HUES6 (cell line): ENCODE results near the gene SNX13.

Source experiments
- H3K27ac ChIP-seq: 2 replicates; pipeline ENCODE4 v1.7.0; 2013; ENCODE audit warnings: low read depth, mild to moderate bottlenecking, low read length, inconsistent platforms
- H3K27me3 ChIP-seq: 2 replicates; pipeline ENCODE4 v1.6.1; 2013; ENCODE audit warnings: low read length; ENCODE audit not compliant: control insufficient read depth, insufficient read depth
- H3K36me3 ChIP-seq: 2 replicates; pipeline ENCODE4 v1.6.1; 2013; ENCODE audit warnings: low read length; ENCODE audit not compliant: control insufficient read depth, insufficient read depth
- H3K4me1 ChIP-seq: 2 replicates; pipeline ENCODE4 v1.6.1; 2013; ENCODE audit warnings: low read length; ENCODE audit not compliant: control insufficient read depth, insufficient read depth
- H3K4me3 ChIP-seq: 2 replicates; pipeline ENCODE4 v1.5.1; 2013; ENCODE audit warnings: low read depth, low read length
- H3K9ac ChIP-seq: one replicate; pipeline ENCODE4 v1.6.1; 2013; ENCODE audit warnings: mild to moderate bottlenecking, low read length
- H3K9me3 ChIP-seq: 2 replicates; pipeline ENCODE4 v1.6.1; 2013; ENCODE audit warnings: low read depth, low read length; ENCODE audit not compliant: control insufficient read depth, insufficient read depth

The SNX13 gene

DNA sequence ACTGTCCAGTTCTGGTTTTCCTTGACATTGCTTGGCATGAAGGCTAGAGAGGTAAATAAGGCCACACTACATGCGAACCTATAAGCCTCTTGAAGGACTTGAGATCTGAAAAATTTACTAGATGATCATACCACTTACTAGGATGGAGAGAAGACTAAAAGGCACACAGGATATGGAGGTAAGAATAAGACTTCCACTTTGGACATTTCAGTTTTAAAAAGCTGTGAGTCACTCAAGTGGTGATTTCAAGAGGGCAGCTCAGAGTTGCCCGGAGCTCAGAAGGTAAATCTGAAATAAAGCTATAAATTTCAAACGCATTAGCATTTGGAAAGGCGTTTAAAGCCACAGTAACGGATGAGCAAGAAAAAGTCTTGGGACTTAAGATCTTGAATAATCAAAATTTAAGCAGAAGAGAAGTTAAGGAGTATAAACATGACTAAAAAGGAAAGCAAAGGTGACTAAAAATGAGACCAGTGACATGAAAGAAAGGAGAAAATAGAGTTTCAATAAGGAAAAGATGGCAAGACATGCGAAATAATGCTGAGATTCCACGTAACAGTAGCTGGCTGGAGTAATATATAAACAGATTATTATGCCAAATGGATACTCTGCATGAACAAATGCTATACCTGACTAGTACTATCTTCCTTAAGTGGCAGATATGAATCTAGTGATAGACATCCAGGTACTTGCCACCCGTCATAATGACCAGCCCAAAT lies 68.3 kb downstream of the SNX13 start:
- H3K27me3 ChIP-seq: no peaks in the 10 kb centered on the region
- no peaks in the 10 kb centered on the region for H3K4me1 ChIP-seq
- no peak overlapping the region for H3K9ac ChIP-seq
- no peak overlapping the region for H3K4me3 ChIP-seq
- H3K9me3 ChIP-seq: no peaks in the 10 kb centered on the region
- no peak overlapping the region for H3K27ac ChIP-seq
- peaks cover 8% of the 10 kb centered on the region for H3K36me3 ChIP-seq

GRCh38 chr7:17870406-17870805 lies 69.9 kb downstream of the SNX13 start:
- H3K4me1 ChIP-seq: no peaks in the 10 kb centered on the region
- no peaks in the 10 kb centered on the region; the same call in 1 of the 2 replicates for H3K9me3 ChIP-seq
- peaks cover 14% of the 10 kb centered on the region for H3K36me3 ChIP-seq
- H3K9ac ChIP-seq: no peak overlapping the region
- no peak overlapping the region for H3K4me3 ChIP-seq
- H3K27me3 ChIP-seq: no peaks in the 10 kb centered on the region
- H3K27ac ChIP-seq: no peak overlapping the region

DNA sequence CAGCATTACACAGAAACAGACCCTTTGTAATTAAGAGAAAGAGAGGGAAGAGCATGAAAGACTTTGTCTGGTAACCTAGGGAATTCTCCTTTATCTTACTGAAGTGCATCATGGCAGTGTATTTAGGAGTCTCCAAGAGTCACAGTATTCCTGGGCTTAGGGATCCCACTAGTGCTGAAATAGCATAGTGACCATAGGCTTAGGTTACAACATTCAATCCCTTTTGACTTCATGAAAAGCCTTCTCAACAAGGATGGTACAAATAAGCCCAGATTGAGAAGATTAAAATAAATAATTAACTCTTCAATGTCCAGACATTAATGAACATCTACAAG lies 76.5 kb downstream of the SNX13 start:
- Histone ChIP-seq H3K27ac (no peak overlapping the region), H3K36me3 (peaks cover 6% of the 10 kb centered on the region), H3K9ac (no peak overlapping the region), H3K27me3 (no peaks in the 10 kb centered on the region), H3K4me1 (peaks cover 14% of the 10 kb centered on the region), H3K4me3 (no peak overlapping the region), H3K9me3 (no peaks in the 10 kb centered on the region; the same call in 1 of the 2 replicates)

DNA sequence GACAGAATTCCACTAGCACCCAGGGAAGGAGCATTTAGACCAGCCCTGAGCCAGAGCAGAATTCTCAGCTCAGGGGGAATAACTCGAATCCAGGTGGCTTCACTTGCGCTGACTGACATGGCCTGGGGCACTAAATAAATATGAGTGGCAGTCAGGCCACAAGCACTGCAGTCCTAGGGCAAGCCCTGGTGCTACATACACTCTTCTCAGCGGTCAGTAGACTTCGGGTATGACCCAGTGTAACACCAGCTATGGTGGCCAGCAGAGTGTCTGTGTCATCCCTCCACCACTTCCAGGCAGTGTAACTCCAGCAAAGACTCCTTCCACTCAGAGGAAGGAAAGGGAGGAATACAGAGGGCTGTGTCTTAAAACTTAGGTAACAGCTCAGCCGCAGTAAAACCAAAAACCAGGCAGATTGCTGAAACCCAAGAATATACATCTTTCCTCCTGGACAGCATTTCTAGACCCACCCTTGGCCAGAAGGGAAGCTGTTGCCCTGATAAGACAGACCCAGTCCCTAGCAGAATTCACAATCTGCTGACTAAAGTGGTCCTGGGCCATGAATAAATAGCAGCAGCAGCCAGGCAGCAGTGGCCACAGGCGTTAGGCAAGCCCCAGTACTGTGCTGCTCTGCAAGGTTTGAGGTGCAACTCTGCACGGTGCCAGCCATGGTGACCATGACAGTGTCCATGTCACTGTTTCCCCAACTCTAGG lies 77.0 kb downstream of the SNX13 start:
- no peak overlapping the region for H3K27ac ChIP-seq
- H3K4me3 ChIP-seq: no peak overlapping the region
- H3K27me3 ChIP-seq: no peaks in the 10 kb centered on the region
- peaks cover 6% of the 10 kb centered on the region; the same call in 1 of the 2 replicates for H3K36me3 ChIP-seq
- H3K9ac ChIP-seq: no peak overlapping the region
- H3K4me1 ChIP-seq: peaks cover 14% of the 10 kb centered on the region
- H3K9me3 ChIP-seq: no peaks in the 10 kb centered on the region; the same call in 1 of the 2 replicates

DNA sequence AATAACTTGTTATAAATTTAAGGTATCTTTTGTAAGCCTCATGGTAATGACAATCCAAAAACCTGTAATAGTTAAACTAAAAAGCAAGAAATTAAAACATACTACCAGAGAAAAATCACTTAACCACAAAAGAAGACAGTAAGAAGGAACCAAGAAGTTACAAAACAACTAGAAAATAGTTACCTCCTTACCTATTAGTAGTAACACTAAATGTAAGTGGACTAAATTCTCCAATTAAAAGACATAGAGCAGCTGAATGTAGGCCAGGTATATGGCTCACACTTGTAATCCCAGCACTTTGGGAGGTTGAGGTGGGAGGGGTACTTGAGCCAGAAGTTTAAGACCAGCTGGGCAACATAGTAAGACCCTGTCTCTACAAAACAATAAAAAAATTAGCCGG lies 84.0 kb downstream of the SNX13 start:
- peaks cover 4% of the 10 kb centered on the region; the same call in 1 of the 2 replicates for H3K9me3 ChIP-seq
- H3K27me3 ChIP-seq: no peaks in the 10 kb centered on the region
- no peak overlapping the region for H3K27ac ChIP-seq
- H3K36me3 ChIP-seq: no peaks in the 10 kb centered on the region
- H3K9ac ChIP-seq: no peak overlapping the region
- H3K4me3 ChIP-seq: no peak overlapping the region
- H3K4me1 ChIP-seq: no peaks in the 10 kb centered on the region

DNA sequence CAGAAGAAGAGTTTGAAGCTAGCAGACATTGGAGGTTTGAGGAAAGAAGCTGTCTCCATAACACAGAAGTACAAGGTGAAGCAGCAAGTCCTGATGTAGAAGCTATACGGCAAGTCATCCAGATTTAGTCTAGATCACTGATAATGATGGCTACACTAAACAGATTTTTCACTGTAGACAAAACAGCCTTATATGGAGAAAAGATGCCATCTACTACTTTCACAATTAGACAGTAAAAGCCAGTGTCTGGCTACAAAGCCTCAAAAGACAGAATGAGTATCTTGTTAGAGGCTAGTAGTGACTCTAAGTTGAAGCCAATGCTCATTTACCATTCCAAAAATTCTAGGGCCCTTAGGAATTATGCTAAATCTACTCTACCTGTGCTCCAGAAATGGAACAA lies 85.1 kb downstream of the SNX13 start:
- Histone ChIP-seq H3K36me3 (no peaks in the 10 kb centered on the region), H3K27ac (no peak overlapping the region), H3K9me3 (peaks cover 4% of the 10 kb centered on the region; the same call in 1 of the 2 replicates), H3K27me3 (no peaks in the 10 kb centered on the region), H3K4me3 (no peak overlapping the region), H3K9ac (no peak overlapping the region), H3K4me1 (no peaks in the 10 kb centered on the region)

GRCh38 chr7:17854261-17855047 lies 85.8 kb downstream of the SNX13 start:
- Histone ChIP-seq H3K9me3 (peaks cover 4% of the 10 kb centered on the region; the same call in 1 of the 2 replicates), H3K4me3 (no peak overlapping the region), H3K9ac (no peak overlapping the region), H3K36me3 (no peaks in the 10 kb centered on the region), H3K27ac (no peak overlapping the region), H3K27me3 (no peaks in the 10 kb centered on the region), H3K4me1 (no peaks in the 10 kb centered on the region)

GRCh38 chr7:17852361-17852760 lies 87.9 kb downstream of the SNX13 start:
- H3K9me3 ChIP-seq: peaks cover 4% of the 10 kb centered on the region; the same call in 1 of the 2 replicates
- H3K9ac ChIP-seq: no peak overlapping the region
- H3K4me3 ChIP-seq: no peak overlapping the region
- no peaks in the 10 kb centered on the region for H3K4me1 ChIP-seq
- H3K27ac ChIP-seq: no peak overlapping the region
- H3K36me3 ChIP-seq: 0 out of 2 replicates have a peak, but pooled peaks cover 4% of the 10 kb centered on the region
- no peaks in the 10 kb centered on the region for H3K27me3 ChIP-seq

DNA sequence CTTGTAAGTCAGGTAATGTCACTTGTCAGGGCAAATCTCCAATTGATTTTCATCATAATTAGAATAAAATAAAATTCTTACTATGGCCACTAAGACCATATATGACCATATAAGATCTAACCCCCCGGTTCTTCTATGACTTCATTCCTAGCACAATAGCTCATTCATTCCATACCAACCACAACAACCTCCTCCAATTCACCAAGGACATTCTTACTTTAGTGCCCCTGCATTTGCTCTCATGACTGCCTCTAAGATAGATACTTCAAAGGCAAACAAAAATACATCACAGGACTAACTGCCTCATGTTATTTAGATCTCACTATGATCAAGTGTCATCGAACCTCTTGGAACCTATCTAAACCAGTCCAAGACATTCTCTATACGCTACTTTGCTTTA lies 90.8 kb downstream of the SNX13 start:
- peaks cover 4% of the 10 kb centered on the region; the same call in 1 of the 2 replicates for H3K36me3 ChIP-seq
- no peak overlapping the region for H3K4me3 ChIP-seq
- H3K27me3 ChIP-seq: no peaks in the 10 kb centered on the region
- H3K9me3 ChIP-seq: no peaks in the 10 kb centered on the region
- H3K27ac ChIP-seq: no peak overlapping the region
- no peak overlapping the region for H3K9ac ChIP-seq
- no peaks in the 10 kb centered on the region for H3K4me1 ChIP-seq

DNA sequence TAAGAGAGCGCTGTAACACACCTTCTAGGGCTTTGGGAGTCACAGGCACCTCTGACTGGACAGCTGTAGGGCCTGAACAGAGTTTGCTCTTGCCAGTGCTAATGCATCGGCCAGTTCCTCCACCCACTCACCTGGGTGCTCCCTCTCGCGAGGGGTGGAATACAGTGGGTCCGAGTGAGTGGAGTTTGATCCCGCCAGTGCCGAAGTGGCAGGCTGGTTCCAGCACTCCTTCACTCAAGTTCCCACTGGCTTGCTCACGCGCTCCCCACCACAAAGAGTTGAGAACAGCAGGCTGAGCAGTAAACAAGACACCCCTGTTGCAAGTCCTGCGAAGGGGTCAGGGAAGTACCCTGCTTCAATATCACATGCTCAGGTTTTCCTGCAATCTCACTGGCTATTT lies 91.8 kb downstream of the SNX13 start:
- H3K9me3 ChIP-seq: no peaks in the 10 kb centered on the region
- peaks cover 4% of the 10 kb centered on the region; the same call in 1 of the 2 replicates for H3K36me3 ChIP-seq
- no peak overlapping the region for H3K4me3 ChIP-seq
- no peaks in the 10 kb centered on the region for H3K4me1 ChIP-seq
- no peaks in the 10 kb centered on the region for H3K27me3 ChIP-seq
- H3K9ac ChIP-seq: no peak overlapping the region
- H3K27ac ChIP-seq: no peak overlapping the region

GRCh38 chr7:17846935-17847334 lies 93.4 kb downstream of the SNX13 start:
- Histone ChIP-seq H3K4me3 (no peak overlapping the region), H3K9me3 (no peaks in the 10 kb centered on the region), H3K4me1 (no peaks in the 10 kb centered on the region), H3K9ac (no peak overlapping the region), H3K36me3 (peaks cover 4% of the 10 kb centered on the region; the same call in 1 of the 2 replicates), H3K27ac (no peak overlapping the region), H3K27me3 (no peaks in the 10 kb centered on the region)
